HepG2 (cell line): ENCODE results near the gene SLC29A3. TPM values are rescaled to one million over a fixed set of nuclear protein-coding genes. Genes with fewer than 3 reads are reported as not detected.

Experiments used
- ESRRA ChIP-seq: sonication (generic); formaldehyde crosslinking; IDR thresholded peaks from 2 replicates; pipeline ENCODE4 v1.5.1; 2020; ENCODE audit warnings: mild to moderate bottlenecking, low read depth, missing genetic modification reagents
- NCOR1 ChIP-seq: fragments of 200-600 bp; sonication (generic); IDR thresholded peaks from 2 replicates; pipeline ENCODE4 v1.7.0; 2017; ENCODE audit warnings: antibody characterized with exemption, low read length, borderline replicate concordance
- SNAPC4 ChIP-seq: sonication (generic); formaldehyde crosslinking; IDR thresholded peaks from 2 replicates; pipeline ENCODE4 v1.4.0; 2020; ENCODE audit warnings: mild to moderate bottlenecking, missing genetic modification reagents
- ZBTB2 ChIP-seq: sonication (generic); formaldehyde crosslinking; IDR thresholded peaks from 2 replicates; pipeline ENCODE4 v1.8.0; 2022; ENCODE audit warnings: low read depth, missing genetic modification reagents
- ZBTB3 ChIP-seq: sonication (generic); formaldehyde crosslinking; IDR thresholded peaks from 2 replicates; pipeline ENCODE4 v1.4.0; 2020; ENCODE audit warnings: low read depth, mild to moderate bottlenecking, moderate library complexity, missing genetic modification reagents, borderline replicate concordance
- ZFP91 ChIP-seq: sonication (generic); formaldehyde crosslinking; IDR thresholded peaks from 2 replicates; pipeline ENCODE4 v1.9.0; 2022; ENCODE audit warnings: missing genetic modification reagents, mild to moderate bottlenecking, borderline replicate concordance
- ZNF879 ChIP-seq: sonication (generic); formaldehyde crosslinking; IDR thresholded peaks from 2 replicates; pipeline ENCODE4 v1.8.1; 2023; ENCODE audit warnings: missing genetic modification reagents
- polyA plus RNA-seq, 8 experiments: library from polyadenylated mRNA; depleted of rRNA in 3 of 8; stranded (reverse) in 7 of 8; unstranded in 1 of 8; fragments of >200 nt; fragmentation: Illumina TruSeq in 4 of 8; extraction: Trizol in 4 of 8; gene quantifications; 2 replicates each; pipeline versions ENCODE4 v1.2.1 to v1.2.3, GENCODE V29; 2011 to 2016; ENCODE audit warnings: low read depth in 4 of 8, missing spikeins in 1 of 8, mixed read lengths in 1 of 8; ENCODE audit not compliant: insufficient read depth in 1 of 8
- total RNA-seq, 5 experiments: library from RNA; depleted of rRNA; stranded (reverse); fragments of >200 nt; fragmentation: Illumina TruSeq; extraction: Trizol; gene quantifications; 2 replicates each; pipeline ENCODE4 v1.2.3, GENCODE V29; 2016; ENCODE audit warnings: low read depth in 1 of 5

SLC29A3 gene
- total and polyA plus RNA-seq, 2 of the 13 experiments (the other 11 are each of a cell fraction or from before 2014, with no cell fraction given), result 8.6 to 11.8 TPM

- TF ChIP-seq SNAPC4, result no peak
- no peak for TF ChIP-seq ZNF879 (CRISPR knock-in tag)
- no peak for TF ChIP-seq NCOR1
- no peak for TF ChIP-seq ZBTB2 (CRISPR knock-in tag)
- no peak for TF ChIP-seq ZBTB3 (CRISPR knock-in tag)
- no peak for TF ChIP-seq ZFP91 (CRISPR knock-in tag)
- TF ChIP-seq ESRRA (CRISPR knock-in tag), result no peak
Measured at GRCh38 chr10:71391701-71392100, 72.6 kb downstream of the SLC29A3 start (continued).
